Fibroblast of peridontal ligament (primary cell): ENCODE data around the gene ZNF93.
"Not testable (repeated sequence)": the region's sequence is repeated elsewhere in the genome, so short reads cannot be mapped to it uniquely, and the experiment has no call there.

Experiments
- DNase-seq: peaks from one replicate; pipeline ENCODE4 v3.0.0-alpha.2; 2010; ENCODE audit errors: extremely low read depth

ZNF93 gene

DNA sequence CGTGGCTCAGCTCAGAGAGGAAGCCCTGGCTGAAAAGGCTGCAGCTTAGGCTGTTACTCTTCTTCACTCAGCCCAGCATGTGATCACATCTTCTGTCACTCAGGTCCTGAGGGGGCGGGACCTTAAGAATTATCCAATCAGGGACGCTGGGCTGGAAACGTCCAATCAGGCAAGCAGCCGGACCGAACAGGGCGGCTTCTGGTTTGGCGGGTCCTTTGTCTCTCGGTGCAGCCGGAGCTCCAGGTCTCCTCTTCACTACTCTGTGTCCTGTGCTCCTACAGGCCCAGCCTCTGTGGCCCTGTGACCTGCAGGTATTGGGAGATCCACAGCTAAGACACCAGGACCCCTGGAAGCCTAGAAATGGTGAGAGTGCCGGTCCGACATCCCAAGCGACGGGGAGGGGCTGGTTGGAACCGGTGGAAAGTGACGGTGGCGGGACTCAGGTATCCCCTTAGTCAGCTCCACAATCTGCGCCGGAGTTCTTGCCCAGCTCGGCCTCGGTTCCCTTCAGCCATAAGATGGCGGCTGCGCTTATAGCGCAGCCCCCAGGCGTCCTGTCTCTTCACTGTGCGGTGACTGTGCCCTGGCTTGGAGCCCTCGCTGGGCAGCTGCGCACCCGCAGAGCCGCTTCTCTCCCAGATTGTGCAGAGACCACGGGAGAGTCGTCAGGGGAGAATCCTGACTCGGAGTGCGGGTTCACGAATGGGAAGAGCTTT is at the start of gene ZNF93:
Gene ZNF93 (plus strand): TSS at position 218 of the 716 bp plus-strand sequence. CDS start 143 bp downstream, at position 361.
- peak; percentile 98 for DNase-seq

- DNase-seq: not testable (repeated sequence)
Measured at GRCh38 chr19:19851740-19852139, 49.0 kb upstream of the ZNF93 start.

DNA sequence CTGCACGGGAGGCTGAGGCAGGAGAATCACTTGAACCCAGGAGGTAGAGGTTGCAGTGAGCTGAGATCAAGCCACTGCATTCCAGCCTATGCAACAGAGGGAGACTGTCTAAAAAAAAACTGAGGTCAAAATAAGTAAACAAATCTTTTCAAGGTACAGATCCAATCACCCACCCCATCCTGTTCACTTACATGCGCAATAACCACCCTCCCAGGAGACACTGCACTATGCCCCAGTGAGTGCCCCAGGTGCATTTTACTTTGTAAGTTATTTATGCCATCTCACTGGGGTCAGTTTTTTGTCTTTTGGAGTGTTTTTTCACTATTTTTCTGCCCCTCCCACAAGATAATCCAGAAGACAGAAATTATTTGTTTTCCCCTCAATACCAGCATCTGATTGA is 42.0 kb upstream of the ZNF93 start:
- no peak for DNase-seq

DNA sequence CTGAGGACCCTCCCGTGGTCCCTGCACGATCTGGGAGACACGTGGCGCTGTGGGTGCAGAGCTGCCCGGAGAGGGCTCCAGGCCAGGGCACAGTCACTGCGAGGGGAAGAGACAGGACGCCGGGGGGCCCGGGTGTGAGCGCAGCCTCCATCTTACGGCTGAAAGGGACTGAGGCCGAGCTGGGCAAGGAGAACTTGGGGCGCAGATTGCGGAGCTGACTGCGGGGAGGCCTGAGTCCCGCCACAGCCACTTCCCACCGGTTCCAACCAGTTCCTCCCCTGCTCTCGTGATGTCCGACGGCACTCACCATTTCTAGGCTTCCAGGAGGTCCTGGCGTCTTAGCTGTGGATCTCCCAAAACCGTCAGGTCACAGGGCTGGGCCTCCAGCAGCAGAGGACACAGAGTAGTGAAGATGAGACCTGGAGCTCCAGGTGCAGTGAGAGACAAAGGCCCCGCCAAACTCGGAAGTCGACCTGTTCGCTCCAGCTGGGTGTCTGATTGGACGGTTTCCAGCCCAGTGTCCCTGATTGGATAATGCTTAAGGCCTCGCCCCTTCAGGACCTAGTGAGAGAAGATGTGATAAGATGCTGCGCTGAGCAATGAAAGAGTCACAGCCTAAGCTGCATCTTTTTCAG is 39.9 kb upstream of the ZNF93 start:
- no peak for DNase-seq

GRCh38 chr19:19865750-19866610 is 34.8 kb upstream of the ZNF93 start, which contains the start of gene ZNF253:
Gene ZNF253, plus strand, starts transcription at chr19:19865882. Its CDS starts 115 bp downstream, at chr19:19865997.
- DNase-seq: peak; percentile 92

DNA sequence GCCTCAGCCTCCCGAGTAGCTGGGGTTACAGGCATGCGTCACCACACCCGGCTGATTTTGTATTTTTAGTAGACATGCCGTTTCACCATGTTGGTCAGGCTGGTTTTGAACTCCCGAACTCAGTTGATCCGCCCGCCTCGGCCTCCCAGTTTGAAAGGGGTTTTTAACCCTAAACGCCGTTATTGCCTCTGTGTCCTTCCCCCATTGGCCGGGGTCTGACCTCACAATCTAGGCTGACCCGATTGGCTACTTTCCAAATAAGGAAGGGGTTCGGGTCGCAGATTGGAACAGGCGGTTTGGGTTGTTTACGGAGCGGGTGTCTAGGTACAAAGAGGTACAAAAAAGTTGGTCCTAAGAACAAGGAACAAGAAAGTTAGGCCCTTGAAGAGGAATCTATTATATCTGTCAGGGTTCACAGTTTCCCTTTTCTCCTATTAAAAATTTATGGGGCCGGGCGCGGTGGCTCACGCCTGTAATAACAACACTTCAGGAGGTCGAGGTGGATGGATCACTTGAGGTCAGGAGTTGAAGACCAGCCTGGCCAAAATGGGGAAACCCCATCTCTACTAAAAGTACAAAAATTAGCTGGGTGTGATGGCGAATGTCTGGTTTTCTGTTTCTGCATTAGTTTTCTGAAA is 34.0 kb upstream of the ZNF93 start:
- DNase-seq: peak; percentile 4

DNA sequence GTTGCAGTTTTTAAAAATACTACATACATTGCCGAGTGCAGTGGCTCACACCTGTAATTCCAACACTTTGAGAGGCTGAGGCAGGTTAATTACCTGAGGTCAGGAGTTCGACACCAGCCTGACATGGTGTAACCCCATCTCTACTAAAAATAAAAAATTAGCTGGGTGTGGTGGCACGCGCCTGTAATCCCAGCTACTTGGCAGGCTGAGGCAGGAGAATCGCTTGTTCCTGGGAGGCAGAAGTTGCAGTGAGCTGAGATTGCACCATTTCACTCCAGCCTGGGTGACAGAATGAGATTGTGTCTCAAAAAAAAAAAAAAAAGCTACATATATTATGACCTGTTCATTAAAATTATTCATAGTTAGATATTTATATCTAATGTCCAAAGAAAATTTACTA is 30.7 kb upstream of the ZNF93 start:
- not testable (repeated sequence) for DNase-seq

DNA sequence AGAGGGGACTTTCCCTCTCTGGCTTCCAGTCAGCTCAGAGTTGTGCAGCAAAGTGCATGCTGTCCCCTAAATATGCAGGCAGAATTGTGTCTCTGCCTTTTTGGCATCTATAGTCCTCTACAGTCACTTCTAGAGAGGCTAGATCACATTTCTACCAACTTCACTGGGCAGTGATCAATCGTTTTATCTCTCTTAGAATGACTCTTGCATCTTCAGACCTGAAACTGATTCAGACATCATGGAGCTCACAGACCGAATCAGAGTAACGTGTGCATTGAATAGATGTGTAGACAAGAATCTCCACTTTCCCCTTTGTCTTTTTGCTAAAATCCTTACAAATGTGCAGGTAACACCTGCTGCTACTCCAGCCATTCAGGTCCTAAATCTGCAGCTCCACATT is 28.8 kb upstream of the ZNF93 start:
- DNase-seq: no peak

DNA sequence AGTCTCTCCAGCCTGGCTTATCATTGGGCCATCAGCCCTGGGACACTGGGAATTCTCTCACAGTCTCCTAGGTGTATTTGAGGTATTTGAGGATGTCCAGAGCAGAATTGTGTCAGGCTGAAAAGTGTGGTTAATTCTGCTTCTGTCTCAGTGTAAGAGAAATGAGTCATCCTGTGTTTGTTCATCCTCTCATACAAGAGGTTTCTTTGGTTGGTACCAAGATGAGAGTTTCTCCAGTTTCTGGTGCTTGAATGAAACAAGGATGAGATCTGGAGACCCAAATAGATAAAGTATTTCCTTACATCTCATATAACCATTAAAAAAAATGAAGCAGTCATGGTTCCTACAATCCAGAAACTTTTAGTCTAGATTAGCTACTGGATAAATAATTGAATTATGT is 27.4 kb upstream of the ZNF93 start:
- no peak for DNase-seq

DNA sequence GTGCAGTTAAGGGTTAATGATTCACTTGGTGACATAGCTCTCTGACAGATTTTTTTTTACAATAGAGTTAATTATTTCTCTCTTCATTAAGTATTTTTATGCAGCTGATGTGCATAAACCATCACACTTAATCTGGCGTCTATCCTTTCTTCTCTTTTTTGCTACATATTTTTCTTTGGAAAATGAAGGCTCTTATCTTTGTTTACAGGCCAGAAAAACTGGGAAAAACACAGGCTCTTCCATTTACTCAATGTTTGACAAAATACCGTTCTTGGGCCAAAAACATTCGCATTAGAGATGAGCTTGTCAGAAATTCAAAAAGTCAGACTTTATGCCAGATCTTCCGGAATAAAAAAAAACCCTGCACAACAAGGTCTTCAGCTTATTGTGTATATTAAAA is 23.0 kb upstream of the ZNF93 start:
- DNase-seq: no peak

DNA sequence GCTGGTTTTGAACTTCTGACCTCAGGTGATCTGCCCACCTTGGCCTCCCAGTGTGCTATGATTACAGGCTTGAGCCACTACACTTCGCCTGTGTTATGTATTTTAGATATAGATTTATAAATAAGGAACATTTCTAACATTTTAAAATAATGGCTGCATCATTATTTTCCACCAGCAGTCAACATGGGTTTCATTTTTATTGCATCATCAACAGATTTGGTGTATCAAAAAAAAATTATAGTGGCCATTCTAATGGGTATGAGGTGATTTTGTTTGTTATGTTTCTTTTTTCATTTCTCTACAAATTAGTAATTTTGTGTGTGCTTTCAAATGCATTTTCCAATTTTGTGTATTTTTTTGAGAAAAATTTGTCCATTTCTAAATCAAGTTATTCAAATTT is 16.2 kb upstream of the ZNF93 start:
- DNase-seq: no peak

DNA sequence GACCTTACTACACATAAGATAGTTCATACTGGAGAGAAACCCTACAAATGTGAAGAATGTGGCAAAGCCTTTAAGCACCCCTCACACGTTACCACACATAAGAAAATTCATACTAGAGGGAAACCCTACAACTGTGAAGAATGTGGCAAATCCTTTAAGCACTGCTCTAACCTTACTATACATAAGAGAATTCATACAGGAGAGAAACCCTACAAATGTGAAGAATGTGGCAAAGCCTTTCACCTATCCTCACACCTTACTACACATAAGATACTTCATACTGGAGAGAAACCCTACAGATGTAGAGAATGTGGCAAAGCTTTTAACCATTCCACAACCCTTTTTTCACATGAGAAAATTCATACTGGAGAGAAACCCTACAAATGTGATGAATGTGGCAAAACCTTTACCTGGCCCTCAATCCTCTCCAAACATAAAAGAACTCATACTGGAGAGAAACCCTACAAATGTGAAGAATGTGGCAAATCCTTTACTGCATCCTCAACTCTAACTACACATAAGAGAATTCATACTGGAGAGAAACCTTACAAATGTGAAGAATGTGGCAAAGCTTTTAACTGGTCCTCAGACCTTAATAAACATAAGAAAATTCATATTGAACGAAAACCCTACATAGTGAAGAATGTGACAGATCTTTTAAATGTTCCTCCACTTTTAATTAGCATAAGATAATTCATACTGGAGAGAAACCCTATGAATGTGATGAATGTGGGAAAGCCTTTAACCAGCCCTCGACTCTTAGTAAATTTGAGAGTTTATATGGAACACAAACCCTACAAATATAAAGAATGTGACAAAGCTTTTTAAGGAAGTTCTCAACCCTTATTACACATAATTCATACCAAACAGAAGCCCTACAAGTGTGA is 8.4 kb upstream of the ZNF93 start:
- not testable (repeated sequence) for DNase-seq

DNA sequence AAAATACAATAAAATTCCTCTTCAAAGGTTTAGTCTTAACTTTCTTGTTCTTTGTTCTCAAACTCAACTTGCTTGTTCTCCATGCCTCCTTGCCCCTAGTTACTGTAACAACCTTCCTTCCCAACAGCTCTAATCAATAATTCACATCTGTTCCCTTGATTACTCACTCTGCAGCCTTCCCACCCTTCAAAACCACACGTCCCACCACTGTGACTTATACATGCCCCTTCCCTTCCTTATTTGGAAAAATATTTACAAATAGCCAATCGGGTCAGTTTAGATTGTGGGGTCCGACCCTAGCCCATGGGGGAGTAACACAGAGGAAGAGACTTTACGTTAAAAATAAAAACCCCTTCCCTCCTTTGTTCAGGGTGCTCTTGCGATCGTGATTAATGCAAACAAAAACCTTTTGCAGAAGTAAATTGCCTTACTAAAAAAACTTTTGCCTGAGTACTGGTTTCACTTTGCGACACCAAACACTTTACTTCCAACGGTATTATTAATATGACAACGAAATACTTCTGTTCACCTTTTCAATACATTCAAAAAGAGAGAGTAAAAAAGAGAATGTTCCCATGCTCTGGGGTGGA is 512 bp upstream of the ZNF93 start:
- peak; percentile 88 for DNase-seq

- not testable (repeated sequence) for DNase-seq
Measured at GRCh38 chr19:19907551-19907950, 6.8 kb downstream of the ZNF93 start.

DNA sequence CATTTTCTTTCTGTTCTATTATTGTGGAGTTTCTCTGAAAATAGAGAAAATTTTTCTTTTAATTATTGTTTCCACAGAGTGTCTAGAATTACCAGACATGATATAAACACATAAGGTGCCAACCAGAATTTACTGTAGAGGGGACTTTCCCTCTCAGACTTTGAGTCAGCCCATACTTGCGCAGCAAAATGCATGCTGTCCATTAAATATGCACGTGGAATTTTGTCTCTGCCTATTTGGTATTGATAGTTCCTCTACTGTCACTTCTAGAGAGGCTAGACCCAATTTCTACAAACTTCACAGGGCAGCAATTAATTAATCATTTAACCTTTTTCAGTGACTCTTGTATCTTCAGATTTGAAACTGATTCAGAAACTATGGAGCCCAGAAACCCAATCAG is 8.9 kb downstream of the ZNF93 start:
- no peak for DNase-seq

- DNase-seq: no peak
Measured at GRCh38 chr19:19911150-19911549, 10.4 kb downstream of the ZNF93 start.

DNA sequence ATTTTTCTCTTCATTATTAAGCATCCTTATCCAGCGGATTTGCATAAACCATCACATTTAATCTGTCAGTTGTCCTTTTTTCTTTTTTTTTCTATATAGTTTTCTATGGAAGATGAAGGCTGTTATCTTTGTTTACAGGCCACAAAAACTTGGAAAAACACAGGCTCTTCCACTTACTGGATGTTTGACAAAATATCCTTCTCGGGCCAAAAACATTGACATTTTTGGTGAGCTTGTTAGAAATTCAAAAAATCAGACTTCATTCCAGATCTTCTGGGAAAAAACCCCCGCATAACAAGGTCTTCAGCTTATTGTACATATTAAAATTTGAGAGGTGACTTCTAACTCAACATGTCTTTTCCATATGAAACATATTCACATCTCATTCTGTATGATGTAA is 13.8 kb downstream of the ZNF93 start:
- DNase-seq: no peak

DNA sequence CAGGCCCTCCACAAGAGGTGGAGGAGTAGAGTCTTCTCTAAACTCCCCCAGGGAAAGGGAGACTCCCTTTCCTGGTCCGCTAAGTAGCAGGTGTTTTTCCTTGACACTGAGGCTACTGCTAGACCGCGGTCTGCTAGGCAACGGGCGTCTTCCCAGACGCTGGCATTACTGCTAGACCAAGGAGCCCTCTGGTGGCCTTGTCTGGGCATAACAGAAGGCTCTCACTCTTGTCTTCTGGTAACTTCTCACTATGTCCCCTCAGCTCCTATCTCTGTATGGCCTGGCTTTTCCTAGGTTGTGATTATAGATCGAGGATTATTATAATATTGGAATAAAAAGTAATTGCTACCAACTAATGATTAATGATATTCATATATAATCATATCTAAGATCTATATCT is 29.7 kb downstream of the ZNF93 start:
- DNase-seq: not testable (repeated sequence)

- DNase-seq: not testable (repeated sequence)
Measured at GRCh38 chr19:19933432-19934314, 32.9 kb downstream of the ZNF93 start.

DNA sequence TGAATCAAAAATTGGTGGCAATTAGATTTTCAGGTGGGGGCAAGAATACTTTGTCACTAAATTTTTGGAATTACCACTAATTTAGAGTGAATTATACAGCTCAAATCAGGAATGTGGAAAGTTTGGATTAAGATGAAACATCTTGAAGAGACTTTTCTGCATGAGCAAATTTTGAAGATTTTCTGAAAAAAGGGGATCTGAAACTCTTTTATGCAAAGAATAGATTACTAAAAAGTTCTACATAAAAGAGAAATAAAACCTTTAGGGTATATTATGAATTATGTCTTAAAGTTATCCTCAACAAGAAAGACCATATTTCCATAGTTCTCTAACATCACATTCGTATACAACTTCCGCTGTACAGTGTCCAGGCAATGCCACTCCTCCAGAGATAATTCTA is 36.7 kb downstream of the ZNF93 start:
- no peak for DNase-seq
